ENCODE results near the gene BCL10.
"Not testable (repeated sequence)": the region's sequence is repeated elsewhere in the genome, so short reads cannot be mapped to it uniquely, and the experiment has no call there.

The BCL10 gene

GRCh38 chr1:85262985-85263384, 13.4 kb downstream of the BCL10 start:
- DNase-seq, result no peak

DNA sequence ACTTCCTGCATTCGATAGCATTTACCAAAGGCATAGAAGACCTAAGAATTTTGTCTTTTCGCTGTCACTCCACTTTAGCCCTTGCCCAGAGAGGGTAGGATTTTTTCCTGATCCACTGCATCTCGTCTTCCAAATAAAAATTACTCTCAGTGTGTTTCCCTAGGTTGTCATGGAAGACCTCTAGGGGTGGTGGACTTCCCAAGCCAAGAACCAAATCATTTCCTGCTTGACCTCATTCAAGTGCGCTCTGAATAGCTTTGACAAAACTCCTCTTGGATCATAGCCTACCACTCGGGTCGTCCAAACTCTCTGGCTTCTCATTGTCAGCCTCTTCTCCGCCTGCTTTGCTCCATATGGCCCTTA, 16.5 kb downstream of the BCL10 start:
- DNase-seq, result no peak

DNA sequence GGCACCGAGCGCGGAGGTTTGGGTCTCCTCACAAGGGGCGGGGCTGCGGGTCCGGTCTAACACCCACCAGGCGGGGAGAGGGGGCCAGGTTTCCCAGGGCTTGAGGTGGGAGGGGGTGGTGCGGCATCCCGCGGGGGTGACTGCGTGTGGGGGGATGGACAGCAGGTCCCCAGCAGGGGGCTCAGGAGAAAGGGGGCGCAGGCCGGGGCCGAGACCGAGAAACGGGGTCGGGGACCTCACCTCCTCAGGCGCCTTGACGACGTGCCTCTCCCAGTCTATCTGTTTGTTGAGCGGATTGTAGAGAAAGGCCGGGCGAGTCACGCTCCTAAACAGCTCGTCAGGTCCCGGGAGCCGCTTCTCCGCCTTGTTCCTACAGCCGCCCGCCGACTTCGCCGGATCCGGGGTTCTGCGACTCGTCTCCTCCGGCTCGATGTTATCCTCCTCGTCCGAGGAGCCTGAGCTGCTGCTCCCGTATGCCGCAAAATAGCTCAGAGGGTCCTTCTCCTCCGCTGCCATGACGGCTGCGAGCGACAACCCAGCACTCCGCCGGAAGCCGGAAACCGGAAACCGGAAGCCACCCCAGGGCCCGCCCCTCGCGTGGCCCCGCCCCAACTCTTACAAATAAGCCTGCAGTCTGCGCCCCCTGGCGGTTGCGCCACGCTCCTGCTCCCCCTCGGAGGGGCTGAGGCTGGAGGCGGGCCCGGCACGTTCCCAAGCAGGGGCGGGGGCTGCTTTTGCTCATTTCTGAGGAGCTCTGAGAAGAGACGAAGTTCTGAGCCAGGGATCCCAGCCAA, 17.1 kb downstream of the BCL10 start, which contains the start of gene C1orf52:
C1orf52 (minus strand) TSS at position 545 of the 794 bp plus-strand sequence; CDS start at position 516, 29 bp downstream.
- DNase-seq, result peak; percentile 93

DNA sequence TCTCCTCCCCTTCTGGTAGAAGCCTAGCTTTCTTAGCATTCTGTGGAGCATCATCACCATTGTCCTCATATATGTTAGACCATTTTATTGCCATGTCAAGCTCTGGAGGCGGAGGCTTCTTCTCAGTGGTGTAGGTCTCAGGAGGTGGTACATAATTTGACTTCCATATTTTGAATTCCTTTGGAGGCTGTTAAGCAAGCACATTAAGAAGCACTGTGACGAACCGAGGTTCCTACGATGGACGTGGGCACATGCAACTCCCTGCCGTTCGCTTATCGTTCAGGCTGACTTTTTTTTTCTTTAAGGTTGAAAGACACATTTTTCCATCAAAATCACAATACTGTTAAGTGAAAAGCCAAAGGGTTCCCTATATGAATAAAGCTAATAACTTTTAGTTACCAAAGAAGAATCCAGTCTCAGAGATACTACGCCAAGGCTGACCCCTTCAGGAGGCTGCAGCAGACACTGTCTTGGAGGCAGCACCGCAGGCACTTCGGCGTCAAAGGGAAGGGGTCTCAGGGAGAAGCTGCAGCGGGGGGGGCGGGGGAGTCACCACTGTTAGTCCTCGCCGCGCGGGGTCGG, 17.8 kb downstream of the BCL10 start:
- DNase-seq, result no peak

- DNase-seq, result not testable (repeated sequence)
These were observed 27.4 kb downstream of the BCL10 start for GRCh38 chr1:85249042-85249441.

- DNase-seq, result no peak
These were observed 30.5 kb downstream of the BCL10 start for GRCh38 chr1:85245891-85246290.

DNA sequence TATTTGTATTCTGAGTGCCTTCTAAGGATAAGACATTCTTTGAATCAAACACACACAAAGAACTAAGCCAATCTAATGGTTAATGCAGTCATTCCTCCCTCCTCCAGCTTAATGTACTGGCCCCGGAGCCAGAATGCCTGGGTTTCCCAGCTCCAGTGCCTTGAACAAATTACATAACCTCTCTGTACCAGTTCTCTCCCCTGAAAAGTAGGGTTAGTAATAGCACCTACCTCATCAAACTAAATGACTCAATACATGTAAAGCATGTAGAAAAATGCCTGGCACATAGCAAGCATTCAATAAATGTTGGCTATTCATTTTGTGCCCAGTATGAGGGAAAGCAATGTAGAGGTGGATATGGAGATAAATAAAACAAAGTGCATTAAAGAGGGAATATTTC, 31.0 kb downstream of the BCL10 start:
- DNase-seq, result no peak

DNA sequence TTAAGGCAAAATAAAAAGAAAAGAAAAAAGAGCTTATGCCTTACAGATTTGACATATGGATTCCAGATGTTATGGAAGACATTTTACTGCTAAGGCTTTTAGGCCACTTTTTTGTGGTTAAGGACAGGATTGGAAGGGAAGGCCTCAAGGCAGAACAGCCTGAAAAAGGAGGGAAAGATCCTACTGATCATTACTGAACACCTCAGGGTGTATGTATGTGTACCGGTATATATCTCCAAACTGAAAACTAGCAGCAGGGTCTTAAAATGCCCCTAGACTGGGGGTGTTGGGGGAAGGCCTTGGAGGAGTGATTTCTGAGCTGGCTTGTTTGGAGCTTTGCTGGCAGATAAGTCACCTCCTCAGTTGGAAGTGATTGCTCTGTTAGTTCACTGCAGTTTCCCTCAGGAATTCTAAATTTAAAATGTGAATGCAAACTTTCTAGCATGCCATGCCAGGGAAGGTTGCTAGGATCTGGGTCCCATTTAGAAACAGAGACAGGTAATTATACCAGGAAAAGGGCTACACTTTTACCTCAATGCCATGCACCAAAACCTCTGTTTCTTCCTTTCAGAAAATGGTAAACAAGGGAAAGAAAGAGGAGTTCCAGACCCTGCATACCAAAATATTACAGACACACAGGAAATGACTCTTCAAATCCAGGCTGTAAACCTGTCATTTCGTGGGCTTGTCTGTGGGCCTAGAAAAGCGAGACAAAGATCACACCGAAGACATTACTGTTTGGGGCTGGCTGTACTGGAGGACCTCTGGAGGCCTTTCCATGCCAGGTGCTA, 32.0 kb downstream of the BCL10 start:
- no peak for DNase-seq

GRCh38 chr1:85243372-85243771, 33.1 kb downstream of the BCL10 start:
- DNase-seq, result no peak

DNA sequence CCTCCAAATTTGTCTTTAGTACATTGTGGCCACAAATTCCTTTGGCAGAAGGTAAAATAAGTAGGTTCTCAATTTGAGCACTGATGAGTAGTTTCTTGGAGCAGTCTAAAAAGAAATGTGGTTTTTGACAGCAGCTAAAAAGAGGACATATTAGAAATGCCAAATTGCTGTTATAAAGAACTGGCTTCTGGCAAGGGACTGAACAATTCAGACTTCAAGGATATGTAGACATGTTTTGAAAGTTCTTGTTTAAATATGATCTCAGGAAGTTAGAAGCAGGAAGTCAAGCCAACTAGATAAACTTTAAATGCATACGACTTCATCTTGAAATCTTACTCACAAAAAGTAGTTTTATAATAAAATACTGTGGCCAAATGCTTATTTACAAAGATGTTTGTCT, 35.8 kb downstream of the BCL10 start:
- DNase-seq, result no peak

- peak; percentile 45 for DNase-seq
These were observed 36.2 kb downstream of the BCL10 start for GRCh38 chr1:85240174-85240601.

DNA sequence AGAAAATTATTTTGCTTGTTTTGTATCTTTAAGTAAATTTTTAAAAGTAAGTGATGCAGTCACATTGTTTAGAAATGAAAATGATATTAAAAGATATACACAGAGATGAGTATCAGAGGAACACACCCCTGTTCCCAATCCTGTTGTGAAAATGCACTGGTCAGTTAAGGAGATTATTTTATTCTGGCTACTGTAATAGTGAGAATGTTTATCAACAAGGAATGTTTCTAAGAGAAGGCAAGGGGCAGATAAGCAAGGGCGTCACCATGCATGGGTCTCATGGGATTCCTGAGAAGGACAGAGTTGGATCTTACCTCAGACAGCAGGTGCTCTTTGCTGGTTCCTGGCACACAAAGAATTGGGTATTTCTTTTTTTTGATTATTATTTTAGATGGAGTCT, 38.8 kb downstream of the BCL10 start:
- no peak for DNase-seq

- DNase-seq, result peak; percentile 25
These were observed 46.0 kb downstream of the BCL10 start for GRCh38 chr1:85230305-85230977.

DNA sequence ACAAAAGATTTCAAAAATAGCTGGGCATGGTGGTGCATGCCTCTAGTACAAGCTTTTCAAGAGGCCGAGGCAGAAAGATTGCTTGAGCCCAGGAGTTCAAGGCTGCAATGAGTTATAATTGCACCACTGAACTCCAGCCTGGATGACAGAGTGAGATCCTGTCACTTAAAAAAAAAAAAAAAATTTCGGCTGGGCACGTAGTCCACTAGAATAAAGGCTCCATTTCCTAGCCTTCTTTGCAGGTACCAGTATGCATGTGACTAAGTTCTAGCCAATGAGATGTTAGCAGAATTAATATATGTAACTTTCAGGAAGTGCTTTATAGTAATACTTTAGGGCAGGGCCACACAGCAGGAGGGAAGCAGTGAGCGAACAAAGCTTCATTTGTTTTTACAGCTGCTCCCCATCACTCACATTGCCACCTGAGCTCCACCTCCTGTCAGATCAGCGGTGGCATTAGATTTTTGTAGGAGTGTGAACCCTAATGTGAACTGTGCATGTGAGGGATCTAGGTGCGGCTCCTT, 46.8 kb downstream of the BCL10 start:
- peak; percentile 91 for DNase-seq

DNA sequence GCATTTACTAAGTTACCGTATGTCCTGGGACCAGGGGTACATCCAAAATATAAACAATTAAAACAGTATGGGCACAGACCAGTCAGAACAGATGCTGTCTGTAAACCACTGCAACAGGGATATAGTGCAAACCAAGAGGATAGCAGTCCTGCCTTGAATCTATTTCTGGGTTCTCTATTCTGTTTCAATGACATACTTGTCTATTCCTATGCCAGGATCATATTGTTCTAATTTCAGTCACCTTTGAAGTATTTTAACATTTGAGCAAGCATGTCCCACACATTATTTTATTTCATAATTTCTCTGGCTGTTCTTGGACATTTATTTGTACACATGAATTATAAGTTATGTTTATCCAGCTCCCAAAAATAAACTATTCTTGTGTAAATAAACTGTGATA, 47.5 kb downstream of the BCL10 start:
- DNase-seq, result no peak

GRCh38 chr1:85225624-85226380, 50.6 kb downstream of the BCL10 start:
- DNase-seq, result no peak

- DNase-seq, result peak; percentile 91
These were observed 51.5 kb downstream of the BCL10 start for GRCh38 chr1:85224734-85225623.

DNA sequence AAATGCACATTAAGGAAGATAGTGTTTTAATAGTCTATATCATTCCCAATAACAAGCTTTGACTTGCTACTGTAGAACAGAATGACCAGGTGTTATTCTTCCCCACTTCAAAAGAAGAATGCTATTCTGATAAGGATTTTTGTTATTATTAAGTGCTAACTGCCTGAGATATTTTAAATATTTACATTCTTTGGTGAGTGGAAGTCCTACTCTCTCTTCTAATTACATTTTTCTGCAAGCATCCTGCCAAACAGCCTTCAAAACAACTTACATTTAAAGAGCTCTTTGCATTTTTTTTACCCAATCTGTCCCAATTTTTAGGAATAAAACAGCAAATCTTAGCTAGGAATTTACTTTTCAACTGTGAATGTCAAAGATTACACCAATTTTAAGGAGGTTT, 52.1 kb downstream of the BCL10 start:
- peak; percentile 7 for DNase-seq

DNA sequence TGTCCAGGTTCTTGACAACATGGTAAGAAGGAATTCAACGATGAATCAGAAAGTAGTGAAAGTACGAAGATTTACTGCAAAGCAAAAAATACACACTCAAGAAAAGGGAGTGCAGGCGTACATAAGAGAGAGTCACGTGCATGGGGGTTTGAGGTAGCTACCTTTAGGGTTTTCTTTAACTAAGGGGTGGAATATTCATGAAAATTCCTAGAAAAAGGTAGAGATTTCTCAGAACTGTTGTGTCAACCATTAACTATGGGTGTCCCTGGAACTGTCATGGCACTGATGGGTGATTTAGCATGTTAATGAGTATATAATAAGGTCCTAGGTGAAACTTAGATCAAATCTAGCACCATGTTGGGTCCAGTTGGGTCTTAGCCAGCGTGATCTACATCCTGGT, 53.1 kb downstream of the BCL10 start:
- DNase-seq, result no peak

GRCh38 chr1:85220756-85221201, 55.7 kb downstream of the BCL10 start:
- DNase-seq, result no peak

Measured in NCI-H146 (cell line).